Upper lobe of left lung (tissue), 4 donors: Measurements from ENCODE around the gene CER1.
"Not testable (repeated sequence)": the region's sequence is repeated elsewhere in the genome, so short reads cannot be mapped to it uniquely, and the experiment has no call there.

Experiments used
- CTCF ChIP-seq, 6 experiments: fragments of 450-650 bp in 4 of 6; fragments of 200-600 bp in 2 of 6; sonication (generic) in 2 of 6; IDR thresholded peaks; one replicate each; pipeline ENCODE4 v1.5.1; 2016 to 2019; ENCODE audit warnings: antibody characterized with exemption in 6 of 6
- POLR2A ChIP-seq, 4 donors: fragments of 450-650 bp; IDR thresholded peaks; one replicate each; pipeline ENCODE4 v1.5.1; 2016 to 2017; ENCODE audit warnings: antibody characterized with exemption in 4 of 4, mild to moderate bottlenecking in 2 of 4
- POLR2AphosphoS5 ChIP-seq, 2 donors: sonication (generic); formaldehyde crosslinking; IDR thresholded peaks; one replicate each; pipeline ENCODE4 v1.5.1; 2017; ENCODE audit warnings: antibody characterized with exemption in 2 of 2

GRCh38 chr9:14682616-14683015, 39.9 kb downstream of the CER1 start:
- not testable (repeated sequence) for TF ChIP-seq POLR2AphosphoS5, CTCF, POLR2A (IDR thresholded peaks at IDR 0.05)
